SK-N-SH treated with all-trans-retinoic acid at 6 μM for 48 hours (cell line): ENCODE data around the gene FLRT1.

Experiments
- BACH2 ChIP-seq: fragments of 250-450 bp; sonication (Bioruptor Pico); IDR thresholded peaks from 2 replicates; pipeline ENCODE4 v1.9.0; 2021; ENCODE audit warnings: mild to moderate bottlenecking, borderline replicate concordance
- CSRNP3 ChIP-seq: fragments of 250-450 bp; sonication (Bioruptor Pico); IDR thresholded peaks from 2 replicates; pipeline ENCODE4 v1.5.1; 2021; ENCODE audit warnings: mild to moderate bottlenecking, moderate library complexity
- GLIS3 ChIP-seq: fragments of 250-450 bp; sonication (Bioruptor Pico); IDR thresholded peaks from 2 replicates; pipeline ENCODE4 v1.5.0; 2020; ENCODE audit warnings: mild to moderate bottlenecking, moderate library complexity
- PPARA ChIP-seq: fragments of 250-450 bp; sonication (Bioruptor Pico); IDR thresholded peaks from 2 replicates; pipeline ENCODE4 v1.5.0; 2020; ENCODE audit warnings: mild to moderate bottlenecking, borderline replicate concordance
- ZFP30 ChIP-seq: fragments of 450-650 bp; formaldehyde crosslinking; IDR thresholded peaks from 2 replicates; pipeline ENCODE4 v1.5.0; 2022; ENCODE audit warnings: mild to moderate bottlenecking, moderate library complexity
- ZNF70 ChIP-seq: fragments of 450-650 bp; formaldehyde crosslinking; IDR thresholded peaks from 2 replicates; pipeline ENCODE4 v1.5.0; 2020; ENCODE audit warnings: mild to moderate bottlenecking, moderate library complexity

GRCh38 chr11:64057890-64058289 is 22.2 kb downstream of the FLRT1 start:
- TF ChIP-seq ZFP30 (CRISPR knock-in tag), result no peak
- no peak for TF ChIP-seq ZNF70 (CRISPR knock-in tag)
- TF ChIP-seq CSRNP3 (CRISPR knock-in tag), result no peak
- TF ChIP-seq GLIS3 (CRISPR knock-in tag), result no peak
- no peak for TF ChIP-seq PPARA (CRISPR knock-in tag)
- no peak for TF ChIP-seq BACH2 (CRISPR knock-in tag)
